ENCODE results near the gene RAPGEF1.
"Not testable (repeated sequence)": the region's sequence is repeated elsewhere in the genome, so short reads cannot be mapped to it uniquely, and the experiment has no call there.

RAPGEF1 gene

GRCh38 chr9:131663288-131663687 is 76.6 kb downstream of the RAPGEF1 start:
- TF ChIP-seq, protein P1, sequence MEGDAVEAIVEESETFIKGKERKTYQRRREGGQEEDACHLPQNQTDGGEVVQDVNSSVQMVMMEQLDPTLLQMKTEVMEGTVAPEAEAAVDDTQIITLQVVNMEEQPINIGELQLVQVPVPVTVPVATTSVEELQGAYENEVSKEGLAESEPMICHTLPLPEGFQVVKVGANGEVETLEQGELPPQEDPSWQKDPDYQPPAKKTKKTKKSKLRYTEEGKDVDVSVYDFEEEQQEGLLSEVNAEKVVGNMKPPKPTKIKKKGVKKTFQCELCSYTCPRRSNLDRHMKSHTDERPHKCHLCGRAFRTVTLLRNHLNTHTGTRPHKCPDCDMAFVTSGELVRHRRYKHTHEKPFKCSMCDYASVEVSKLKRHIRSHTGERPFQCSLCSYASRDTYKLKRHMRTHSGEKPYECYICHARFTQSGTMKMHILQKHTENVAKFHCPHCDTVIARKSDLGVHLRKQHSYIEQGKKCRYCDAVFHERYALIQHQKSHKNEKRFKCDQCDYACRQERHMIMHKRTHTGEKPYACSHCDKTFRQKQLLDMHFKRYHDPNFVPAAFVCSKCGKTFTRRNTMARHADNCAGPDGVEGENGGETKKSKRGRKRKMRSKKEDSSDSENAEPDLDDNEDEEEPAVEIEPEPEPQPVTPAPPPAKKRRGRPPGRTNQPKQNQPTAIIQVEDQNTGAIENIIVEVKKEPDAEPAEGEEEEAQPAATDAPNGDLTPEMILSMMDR (IDR thresholded peaks at IDR 0.05; ENCODE audit: low read depth, low read length, missing control alignments), result no peak
- H3K4me3 ChIP-seq (ENCODE audit: low read depth, low read length), result no peak overlapping the region
- no peak for DNase-seq (ENCODE audit: low read depth)
- in situ Hi-C loops (cut with HindIII; ENCODE audit: low sequenced_read_pairs), result no loop called here

- DNase-seq (ENCODE audit: low read depth); in situ Hi-C loops (cut with HindIII; ENCODE audit: low sequenced_read_pairs); H3K4me3 ChIP-seq (ENCODE audit: low read depth, low read length): not testable (repeated sequence)
These were observed 77.6 kb downstream of the RAPGEF1 start for GRCh38 chr9:131662289-131662621.

GRCh38 chr9:131661568-131662288 is 78.1 kb downstream of the RAPGEF1 start:
- DNase-seq (ENCODE audit: low read depth), result no peak
- TF ChIP-seq, protein P1 (IDR thresholded peaks at IDR 0.05; ENCODE audit: low read depth, low read length, missing control alignments), result no peak
- in situ Hi-C loops (cut with HindIII; ENCODE audit: low sequenced_read_pairs), result no loop called here
- no peak overlapping the region for H3K4me3 ChIP-seq (ENCODE audit: low read depth, low read length)

DNA sequence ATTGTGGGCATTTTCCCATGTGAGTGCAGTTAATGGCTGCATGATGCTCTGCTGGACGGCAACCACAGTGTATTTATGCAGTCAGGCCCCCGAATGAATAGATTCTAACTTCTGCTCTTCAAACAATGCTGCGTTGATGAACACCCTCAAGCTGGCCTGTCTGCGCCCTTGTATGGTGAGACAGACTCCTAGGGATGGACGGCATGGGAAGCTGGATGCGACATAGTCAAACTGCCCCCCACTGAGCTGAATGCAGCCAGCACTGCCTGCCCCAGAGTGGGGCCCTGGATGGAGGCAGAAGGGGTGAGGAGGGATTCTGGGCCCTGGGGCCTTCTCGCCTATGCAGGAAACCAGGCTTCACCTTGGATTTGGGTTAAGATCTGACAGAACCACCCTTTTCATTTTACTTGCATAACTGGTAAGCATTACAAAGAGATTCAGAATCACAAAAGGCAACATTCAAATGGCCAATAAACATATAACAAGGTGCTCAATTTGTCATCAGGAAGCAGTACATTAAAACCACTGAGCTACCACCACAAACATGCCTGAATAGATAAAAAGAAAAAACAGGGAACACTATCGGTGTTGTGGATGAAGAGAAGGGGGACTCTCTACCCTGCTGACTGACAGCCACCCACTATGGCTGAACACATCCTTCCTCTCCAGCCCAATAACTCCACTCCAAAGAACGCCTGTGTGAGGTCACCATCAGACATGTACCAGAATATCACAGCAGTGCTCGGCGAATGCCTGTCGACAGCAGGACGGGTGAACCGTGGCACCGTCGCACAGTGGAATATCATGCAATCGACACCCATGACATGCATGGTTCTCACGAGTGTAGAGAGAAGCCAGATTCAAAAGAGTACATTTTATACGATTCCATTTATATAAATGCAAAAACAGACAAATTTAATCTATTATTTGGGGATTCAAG is 79.1 kb downstream of the RAPGEF1 start:
- in situ Hi-C loops (cut with HindIII; ENCODE audit: low sequenced_read_pairs), result no loop called here

GRCh38 chr9:131658377-131659129 is 81.3 kb downstream of the RAPGEF1 start:
- in situ Hi-C loops (cut with HindIII; ENCODE audit: low sequenced_read_pairs), result no loop called here
- no peak overlapping the region for H3K4me3 ChIP-seq (ENCODE audit: low read depth, low read length)
- TF ChIP-seq, protein P1 (IDR thresholded peaks at IDR 0.05; ENCODE audit: low read depth, low read length, missing control alignments), result no peak
- DNase-seq (ENCODE audit: low read depth), result no peak

More for the DNA sequence above, 79.1 kb downstream of the RAPGEF1 start:
- DNase-seq (ENCODE audit: low read depth), result no peak
- H3K4me3 ChIP-seq (ENCODE audit: low read depth, low read length), result no peak overlapping the region
- TF ChIP-seq, protein P1 (IDR thresholded peaks at IDR 0.05; ENCODE audit: low read depth, low read length, missing control alignments), result no peak

GRCh38 chr9:131657940-131658339 is 81.9 kb downstream of the RAPGEF1 start:
- in situ Hi-C loops (cut with HindIII; ENCODE audit: low sequenced_read_pairs), result no loop called here
- no peak for DNase-seq (ENCODE audit: low read depth)
- no peak overlapping the region for H3K4me3 ChIP-seq (ENCODE audit: low read depth, low read length)
- TF ChIP-seq, protein P1 (IDR thresholded peaks at IDR 0.05; ENCODE audit: low read depth, low read length, missing control alignments), result no peak

All from astrocyte of the cerebellum (primary cell).